Heart right ventricle (tissue), 16 donors: ENCODE measurements around the gene ADAM8. TPM values are rescaled to one million over a fixed set of nuclear protein-coding genes. Genes with fewer than 3 reads are reported as not detected.

Experiments used
- ATAC-seq, 8 donors: fragments of 200-7000 bp; cut with Tn5 transposase; one replicate each; pipeline ENCODE4 v1.9.1; 2020; ENCODE audit warnings: mild to moderate bottlenecking in 8 of 8, moderate library complexity in 8 of 8, moderate number of reproducible peaks in 1 of 8
- DNase-seq, 2 donors: peaks; one replicate each; pipeline ENCODE4 v3.0.0-alpha.2; 2020
- H3K27ac ChIP-seq, 10 donors: fragments of 200-600 bp; sonication (generic) in 2 of 10; one replicate each; pipeline versions ENCODE4 v1.5.0 to v1.8.0; 2020 to 2022; ENCODE audit warnings: mild to moderate bottlenecking in 3 of 10
- H3K27me3 ChIP-seq, 7 donors: fragments of 200-600 bp; one replicate each; pipeline ENCODE4 v1.8.0; 2021 to 2022; ENCODE audit warnings: mild to moderate bottlenecking in 2 of 7
- H3K36me3 ChIP-seq, 9 donors: fragments of 200-600 bp; sonication (generic) in 1 of 9; one replicate each; pipeline versions ENCODE4 v1.5.0 to v1.8.0; 2020 to 2022; ENCODE audit warnings: mild to moderate bottlenecking in 2 of 9
- H3K4me1 ChIP-seq, 9 donors: fragments of 200-600 bp; sonication (generic) in 1 of 9; one replicate each; pipeline versions ENCODE4 v1.5.0 to v1.8.0; 2020 to 2022; ENCODE audit warnings: mild to moderate bottlenecking in 4 of 9
- H3K4me3 ChIP-seq, 10 donors: fragments of 200-600 bp; sonication (generic) in 2 of 10; one replicate each; pipeline versions ENCODE4 v1.5.0 to v1.8.0; 2020 to 2022; ENCODE audit warnings: mild to moderate bottlenecking in 7 of 10, moderate library complexity in 2 of 10
- H3K9me3 ChIP-seq, 11 donors: fragments of 200-600 bp in 10 of 11; sonication (generic) in 2 of 11; one replicate each; pipeline versions ENCODE4 v1.5.0 to v1.8.0; 2013 to 2022; ENCODE audit warnings: mild to moderate bottlenecking in 2 of 11, control low read depth in 1 of 11, moderate library complexity in 1 of 11
- WGBS, 2 donors: extraction: QIAGEN DNeasy Blood & Tissue Kit; methylation state at CpG; one replicate each; pipeline ENCODE4 v1.1.7; 2013; ENCODE audit warnings: inconsistent platforms in 1 of 2; 5-methylcytosine and 5-hydroxymethylcytosine counted together
- intact Hi-C, 10 donors: fragments of 100-400 bp; cut with DNase I; formaldehyde crosslinking; loops; one replicate each; pipeline versions ENCODE4 v1.11.1 to v1.14.2; 2022
- polyA plus RNA-seq, 2 donors: library from polyadenylated mRNA; stranded (reverse); fragments of 200-250 nt; gene quantifications; one replicate each; pipeline ENCODE4 v1.2.3, GENCODE V29; 2013
- total RNA-seq, 10 donors: library from RNA; stranded (reverse); fragmentation: NEBNext Ultra II Directional in 3 of 10; extraction: Animal tissue kit (Norgen Biotek cat#: 25700) in 3 of 10; gene quantifications; one replicate each; pipeline versions ENCODE4 v1.2.1 to v1.2.4, GENCODE V29; 2021 to 2023
- TF ChIP-seq, protein P1 (sequence below), 9 donors: fragments of 200-600 bp; sonication (generic) in 2 of 9; IDR thresholded peaks; one replicate each; pipeline versions ENCODE4 v1.5.0 to v1.8.0; 2021 to 2022; ENCODE audit warnings: antibody characterized with exemption in 9 of 9, mild to moderate bottlenecking in 5 of 9, moderate library complexity in 1 of 9
- donor health status: Arrhythmogenic right ventricular cardiomyopathy.
- donor health status: ischemic (EF 13 %, LVEDD 7.1; RV severe dilation, severe dysfunction).
- donor health status: healthy with polysubstance abuse.
- donor health status: DM: no; HTN: yes; CAD: no.
- donor health status: DM: no; HTN: no; CAD: no.
- donor health status: ischemic (EF 25% LVEDD 6.9; RV normal size, moderate dysfunction).
- donor health status: ischemic (EF 25% LVEDD 5.7; RV mildly dilated, moderate dysfunction).
- donor health status: healthy.
- donor health status: DM: yes; HTN: yes; CAD: no.
- donor health status: Ischemic cardiomyopathy.
- donor health status: ischemic (EF 35%, LVEDD 5.7; RV mildly dilated, moderate dysfunction).
- donor health status: nonischemic (EF 11% LVEDD 7.7; RV severe dilation, severe dysfunction).
- donor health status: DM: yes; HTN: yes; CAD: no.
- donor health status: PGD.
- donor health status: ischemic (EF 29% LVEDD 5.4; RV normal size, mild dysfunction).
- donor health status: nonischemic (EF 23%, LVEDD 6.1; RV moderate dilation, normal function).

The ADAM8 gene
- total and polyA plus RNA-seq, 12 donors: 0.88 to 6.5 (median 1.6) TPM

DNA sequence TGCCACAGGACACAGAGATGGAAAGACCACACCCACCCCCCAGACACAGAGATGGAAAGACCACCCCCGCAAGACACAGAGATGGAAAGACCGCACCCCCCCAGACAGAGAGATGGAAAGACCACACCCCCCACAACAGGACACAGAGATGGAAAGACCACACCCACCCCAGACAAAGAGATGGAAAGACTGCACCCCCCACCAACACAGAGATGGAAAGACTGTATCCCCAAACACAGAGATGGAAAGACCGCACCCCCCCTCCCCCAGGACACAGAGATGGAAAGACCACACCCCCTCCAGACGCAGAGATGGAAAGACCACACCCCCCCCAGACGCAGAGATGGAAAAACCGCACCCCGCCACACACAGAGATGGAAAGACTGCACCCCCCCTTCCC lies 40.1 kb upstream of the ADAM8 start:
- TF ChIP-seq, protein P1, sequence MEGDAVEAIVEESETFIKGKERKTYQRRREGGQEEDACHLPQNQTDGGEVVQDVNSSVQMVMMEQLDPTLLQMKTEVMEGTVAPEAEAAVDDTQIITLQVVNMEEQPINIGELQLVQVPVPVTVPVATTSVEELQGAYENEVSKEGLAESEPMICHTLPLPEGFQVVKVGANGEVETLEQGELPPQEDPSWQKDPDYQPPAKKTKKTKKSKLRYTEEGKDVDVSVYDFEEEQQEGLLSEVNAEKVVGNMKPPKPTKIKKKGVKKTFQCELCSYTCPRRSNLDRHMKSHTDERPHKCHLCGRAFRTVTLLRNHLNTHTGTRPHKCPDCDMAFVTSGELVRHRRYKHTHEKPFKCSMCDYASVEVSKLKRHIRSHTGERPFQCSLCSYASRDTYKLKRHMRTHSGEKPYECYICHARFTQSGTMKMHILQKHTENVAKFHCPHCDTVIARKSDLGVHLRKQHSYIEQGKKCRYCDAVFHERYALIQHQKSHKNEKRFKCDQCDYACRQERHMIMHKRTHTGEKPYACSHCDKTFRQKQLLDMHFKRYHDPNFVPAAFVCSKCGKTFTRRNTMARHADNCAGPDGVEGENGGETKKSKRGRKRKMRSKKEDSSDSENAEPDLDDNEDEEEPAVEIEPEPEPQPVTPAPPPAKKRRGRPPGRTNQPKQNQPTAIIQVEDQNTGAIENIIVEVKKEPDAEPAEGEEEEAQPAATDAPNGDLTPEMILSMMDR (IDR thresholded peaks at IDR 0.05): no peak
- no peak for DNase-seq
- intact Hi-C loops: loop anchor here in 1 of 10 donors (10.0 kb wide), 1 partner anchor 172 kb away; no protein-coding TSS in a partner anchor
- no peak for ATAC-seq
- Histone ChIP-seq H3K4me3 (no peak overlapping the region), H3K27ac (no peak overlapping the region), H3K4me1 (peaks cover 0 to 10% (median 6%) of the 10 kb centered on the region in 9 donors), H3K36me3 (peaks cover 0 to 17% (median 7%) of the 10 kb centered on the region in 9 donors), H3K27me3 (peaks cover 0 to 25% (median 15%) of the 10 kb centered on the region in 7 donors), H3K9me3 (peaks cover 0 to 5% (median 0%) of the 10 kb centered on the region in 11 donors)
- WGBS, 2 donors: 82 to 89% methylated on average over 7 of the region's 7 CpGs

DNA sequence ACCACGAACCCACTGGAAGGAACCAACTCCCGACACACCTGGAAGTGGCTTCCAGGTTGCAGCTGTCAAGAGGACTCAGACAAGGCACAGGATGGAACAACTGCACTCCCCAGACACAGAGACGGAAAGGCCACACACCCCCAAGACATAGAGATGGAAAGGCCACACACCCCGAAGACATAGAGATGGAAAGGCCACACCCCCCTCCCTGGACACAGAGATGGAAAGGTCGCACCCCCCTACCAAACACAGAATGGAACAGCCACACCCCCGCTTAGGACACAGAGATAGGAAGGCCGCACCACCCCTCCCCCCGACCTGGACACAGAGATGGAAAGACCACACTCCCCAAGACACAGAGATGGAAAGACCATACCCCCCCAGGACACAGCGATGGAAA lies 39.6 kb upstream of the ADAM8 start:
- no peak overlapping the region for H3K4me3 ChIP-seq
- TF ChIP-seq, protein P1 (IDR thresholded peaks at IDR 0.05): no peak
- WGBS, 2 donors: 91 to 94% methylated on average over 8 to 9 of the region's 9 CpGs
- H3K4me1 ChIP-seq: peaks cover 0 to 10% (median 6%) of the 10 kb centered on the region in 9 donors
- peaks cover 0 to 5% (median 0%) of the 10 kb centered on the region in 11 donors for H3K9me3 ChIP-seq
- intact Hi-C loops: loop anchor here in 1 of 10 donors (10.0 kb wide), 1 partner anchor 171 kb away; no protein-coding TSS in a partner anchor
- no peak overlapping the region for H3K27ac ChIP-seq
- ATAC-seq: no peak
- H3K27me3 ChIP-seq: peaks cover 0 to 25% (median 15%) of the 10 kb centered on the region in 7 donors
- peaks cover 0 to 21% (median 7%) of the 10 kb centered on the region in 9 donors for H3K36me3 ChIP-seq
- DNase-seq: no peak

DNA sequence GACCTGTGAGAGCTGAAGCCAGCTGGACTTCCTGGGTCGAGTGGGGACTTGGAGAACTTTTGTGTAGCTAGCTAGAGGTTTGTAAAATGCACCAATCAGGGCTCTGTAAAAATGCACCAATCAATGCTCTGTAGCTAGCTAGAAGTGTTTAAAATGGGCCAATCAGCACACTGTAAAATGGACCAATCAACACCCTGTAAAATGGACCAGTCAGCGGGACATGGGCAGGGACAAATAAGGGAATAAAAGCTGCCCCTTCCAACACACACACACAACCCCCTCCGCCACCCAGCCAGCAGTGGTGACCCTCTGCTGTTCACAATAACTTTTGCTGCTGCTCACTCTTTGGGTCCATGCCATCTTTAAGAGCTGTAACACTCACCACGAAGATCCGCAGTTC lies 39.2 kb upstream of the ADAM8 start:
- ATAC-seq: no peak
- TF ChIP-seq, protein P1 (IDR thresholded peaks at IDR 0.05): no peak
- peaks cover 0 to 26% (median 7%) of the 10 kb centered on the region in 9 donors for H3K36me3 ChIP-seq
- no peak overlapping the region for H3K27ac ChIP-seq
- DNase-seq: no peak
- H3K9me3 ChIP-seq: peaks cover 0 to 1% (median 0%) of the 10 kb centered on the region in 11 donors
- H3K27me3 ChIP-seq: peaks cover 0 to 21% (median 15%) of the 10 kb centered on the region in 7 donors
- intact Hi-C loops: loop anchor here in 1 of 10 donors (10.0 kb wide), 1 partner anchor 171 kb away; no protein-coding TSS in a partner anchor
- peaks cover 0 to 10% (median 6%) of the 10 kb centered on the region in 9 donors for H3K4me1 ChIP-seq
- H3K4me3 ChIP-seq: no peak overlapping the region
- 85 to 91% methylated on average over 5 of the region's 5 CpGs for WGBS, 2 donors

DNA sequence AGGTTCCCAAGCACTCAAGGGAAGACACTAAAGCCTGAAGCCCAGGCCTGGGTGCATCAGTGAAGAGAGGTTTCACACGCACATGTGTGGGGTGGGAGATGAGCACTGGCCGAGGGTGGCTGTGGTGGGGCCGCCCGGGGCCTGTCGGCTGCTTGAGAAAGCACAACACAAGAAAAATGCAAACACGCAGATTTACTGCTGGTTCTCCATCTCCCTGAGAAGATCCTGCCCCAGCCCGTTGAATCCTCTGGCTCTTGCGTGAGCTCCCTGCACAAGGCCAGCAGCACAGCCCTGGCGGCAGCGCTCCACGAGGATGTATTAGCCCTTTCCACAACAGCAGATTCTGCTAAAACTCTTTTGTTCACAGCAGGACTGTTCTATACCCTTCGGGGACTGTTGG lies 38.2 kb upstream of the ADAM8 start:
- TF ChIP-seq, protein P1 (IDR thresholded peaks at IDR 0.05): no peak
- no peak for DNase-seq
- H3K36me3 ChIP-seq: peaks cover 0 to 35% (median 7%) of the 10 kb centered on the region in 9 donors
- H3K27me3 ChIP-seq: peaks cover 0 to 15% (median 14%) of the 10 kb centered on the region in 7 donors
- 89 to 92% methylated on average over 12 of the region's 12 CpGs for WGBS, 2 donors
- H3K4me1 ChIP-seq: peaks cover 0 to 10% (median 6%) of the 10 kb centered on the region in 9 donors
- no peak overlapping the region for H3K4me3 ChIP-seq
- ATAC-seq: no peak
- intact Hi-C loops: loop anchor here in 2 of 10 donors (5.0 to 10.0 kb wide), 2 partner anchors 170 to 292 kb away; no protein-coding TSS in a partner anchor
- no peaks in the 10 kb centered on the region for H3K9me3 ChIP-seq
- no peak overlapping the region for H3K27ac ChIP-seq
